Endothelial cell of umbilical vein (primary cell): ENCODE results near the gene C16orf74. TPM values are rescaled to one million over a fixed set of nuclear protein-coding genes. Genes with fewer than 3 reads are reported as not detected.
A peak's percentile ranks its signal among the peaks of the same experiment; 100 is the strongest.

Experiments used
- BruUV-seq: library from RNA; stranded (reverse); fragments of 400-500 nt; replicated peaks from 2 replicates; lab custom pipeline; 2021; lab: Mats Ljungman, UMichigan
- CTCF ChIA-PET: fragments of 300-600, 350-600 bp; sonication (Branson Sonifier 250); formaldehyde crosslinking; loops from one replicate; lab custom pipeline; 2021; ENCODE audit warnings: antibody characterized with exemption, inconsistent platforms; lab: Charles Lee
- POLR2A ChIA-PET: fragments of 300-600, 350-600 bp; sonication (Branson Sonifier 250); formaldehyde crosslinking; loops from one replicate; lab custom pipeline; 2021; ENCODE audit warnings: antibody characterized with exemption, inconsistent platforms; lab: Charles Lee
- DNase-seq: peaks from one replicate; pipeline ENCODE4 v3.0.0-alpha.2; 2011; ENCODE audit warnings: low read depth, low spot score
- FAIRE-seq: peaks from 2 replicates; lab custom pipeline; 2011; peaks lifted over from hg19 to GRCh38; lab: Jason Lieb, UNC
- H2AFZ ChIP-seq: 2 replicates; pipeline ENCODE4 v1.6.0; 2012; ENCODE audit warnings: low read depth, low read length, control low read depth, inconsistent platforms
- H3K27ac ChIP-seq: 2 replicates; pipeline ENCODE4 v1.5.1; 2011; ENCODE audit warnings: low read depth, mild to moderate bottlenecking, control low read depth, low read length, moderate library complexity; ENCODE audit not compliant: insufficient read depth
- H3K27me3 ChIP-seq, 2 experiments: 2 replicates each; pipeline versions ENCODE4 v1.6.0 to v1.6.1; 2011; ENCODE audit warnings: low read length in 2 of 2, mixed read lengths in 1 of 2; ENCODE audit not compliant: control insufficient read depth in 2 of 2, insufficient read depth in 2 of 2
- H3K36me3 ChIP-seq, 2 experiments: 2 replicates in 1 of 2; 3 replicates in 1 of 2; pipeline ENCODE4 v1.5.1; 2011; ENCODE audit warnings: low read length in 2 of 2, mild to moderate bottlenecking in 1 of 2, moderate library complexity in 1 of 2; ENCODE audit not compliant: control insufficient read depth in 2 of 2, insufficient read depth in 2 of 2; ENCODE audit errors: extremely low read depth in 1 of 2
- H3K4me1 ChIP-seq: 3 replicates; pipeline ENCODE4 v1.5.1; 2011; ENCODE audit warnings: mild to moderate bottlenecking, low read length; ENCODE audit not compliant: control insufficient read depth, insufficient read depth; ENCODE audit errors: extremely low read depth
- H3K4me2 ChIP-seq: 2 replicates; pipeline ENCODE4 v1.6.1; 2011; ENCODE audit warnings: low read length, control low read depth, mixed read lengths; ENCODE audit not compliant: insufficient read depth
- H3K4me3 ChIP-seq, 3 experiments: fragments of 200-600 bp in 1 of 3; sonication (generic), shearing (Covaris generic) in 1 of 3; replicated peaks in 1 of 3; 2 replicates each; pipeline ENCODE4 v1.5.1; 2011 to 2016; ENCODE audit warnings: control low read depth in 3 of 3, low read length in 3 of 3, mild to moderate bottlenecking in 2 of 3, inconsistent platforms in 1 of 3, low read depth in 1 of 3, moderate library complexity in 1 of 3; ENCODE audit not compliant: insufficient read depth in 1 of 3
- H3K79me2 ChIP-seq: 2 replicates; pipeline ENCODE4 v1.6.0; 2012; ENCODE audit warnings: low read length, inconsistent platforms; ENCODE audit not compliant: control insufficient read depth, insufficient read depth
- H3K9ac ChIP-seq: replicated peaks from 2 replicates; pipeline ENCODE3; 2011; ENCODE audit warnings: low read length, control low read depth; ENCODE audit not compliant: insufficient read depth; ENCODE audit errors: extremely low read depth
- H3K9me1 ChIP-seq: replicated peaks from 3 replicates; pipeline ENCODE4 v1.6.0; 2011; ENCODE audit warnings: mild to moderate bottlenecking, low read length; ENCODE audit not compliant: control insufficient read depth, insufficient read depth; ENCODE audit errors: extremely low read depth
- H3K9me3 ChIP-seq: replicated peaks from 2 replicates; pipeline ENCODE4 v1.5.1; 2012; ENCODE audit warnings: low read length, inconsistent platforms; ENCODE audit not compliant: control insufficient read depth, insufficient read depth
- H4K20me1 ChIP-seq: replicated peaks from 2 replicates; pipeline ENCODE3; 2011; ENCODE audit warnings: mild to moderate bottlenecking, low read length; ENCODE audit not compliant: control insufficient read depth, insufficient read depth; ENCODE audit errors: extremely low read depth
- EZH2 ChIP-seq: IDR thresholded peaks from 2 replicates; pipeline ENCODE4 v1.6.1; 2012; ENCODE audit warnings: borderline replicate concordance, low read depth, mild to moderate bottlenecking, moderate library complexity, low read length, inconsistent platforms; ENCODE audit not compliant: severe bottlenecking
- FOS ChIP-seq: IDR thresholded peaks from 2 replicates; pipeline ENCODE4 v1.6.1; 2011; ENCODE audit warnings: mild to moderate bottlenecking, low read length, moderate library complexity, borderline replicate concordance; ENCODE audit not compliant: insufficient read depth
- GATA2 ChIP-seq: IDR thresholded peaks from 2 replicates; pipeline ENCODE4 v1.7.0; 2011; ENCODE audit warnings: low read depth, mild to moderate bottlenecking, moderate library complexity, mixed read lengths, low read length; ENCODE audit not compliant: insufficient read length, insufficient read depth
- JUN ChIP-seq: IDR thresholded peaks from 2 replicates; pipeline ENCODE4 v1.6.1; 2011; ENCODE audit warnings: borderline replicate concordance, low read depth; ENCODE audit not compliant: insufficient read length, insufficient read depth
- MYC ChIP-seq: IDR thresholded peaks from one replicate; pipeline ENCODE4 v1.6.1; 2011; ENCODE audit warnings: mild to moderate bottlenecking, low read depth, low read length
- POLR2A ChIP-seq: IDR thresholded peaks from 2 replicates; pipeline ENCODE4 v1.6.1; 2012; ENCODE audit warnings: low read depth, mild to moderate bottlenecking, control low read depth, low read length
- POLR2AphosphoS5 ChIP-seq: IDR thresholded peaks from 2 replicates; pipeline ENCODE4 v1.6.1; 2012; ENCODE audit warnings: low read depth, mild to moderate bottlenecking, control low read depth, low read length, moderate library complexity; ENCODE audit not compliant: insufficient read depth
- dilution Hi-C: fragments of 300-500 bp; cut with MboI; formaldehyde crosslinking; loops from one replicate; pipeline ENCODE4 v1.15.0; 2019; ENCODE audit warnings: low sequenced_read_pairs; ENCODE audit not compliant: extremely low pct_ligation_motif_present
- intact Hi-C: fragments of 100-400 bp; cut with micrococcal nuclease; formaldehyde crosslinking; loops from one replicate; pipeline ENCODE4 v1.10.0; 2022
- polyA plus RNA-seq, 4 experiments: library from polyadenylated mRNA; depleted of rRNA in 3 of 4; stranded (reverse) in 3 of 4; unstranded in 1 of 4; fragments of >200 nt; gene quantifications; 2 replicates each; pipeline versions ENCODE4 v1.2.1 to v1.2.3, GENCODE V29; 2011 to 2012; ENCODE audit warnings: missing spikeins in 1 of 4
- total RNA-seq: library from RNA; stranded (reverse); gene quantifications from 2 replicates; pipeline ENCODE4 v1.2.3, GENCODE V29; 2021
- TF ChIP-seq, protein P1 (sequence below), 2 donors: IDR thresholded peaks; 1 replicate in 1 of 2; 2 replicates in 1 of 2; pipeline ENCODE4 v1.5.1; 2011; ENCODE audit warnings: low read length in 2 of 2, mild to moderate bottlenecking in 2 of 2, moderate library complexity in 2 of 2, control low read depth in 1 of 2, inconsistent platforms in 1 of 2, low read depth in 1 of 2; ENCODE audit not compliant: insufficient read depth in 1 of 2; ENCODE audit errors: extremely low read depth in 1 of 2
- TF ChIP-seq, protein P2 (sequence below): IDR thresholded peaks from 2 replicates; pipeline ENCODE4 v1.6.1; 2011; ENCODE audit not compliant: insufficient read depth, insufficient read length

Gene C16orf74
- total and polyA plus RNA-seq, 2 donors (not counting 3 experiments of a cell fraction or from before 2014, with no cell fraction given), result 12.1 to 38.7 TPM

DNA sequence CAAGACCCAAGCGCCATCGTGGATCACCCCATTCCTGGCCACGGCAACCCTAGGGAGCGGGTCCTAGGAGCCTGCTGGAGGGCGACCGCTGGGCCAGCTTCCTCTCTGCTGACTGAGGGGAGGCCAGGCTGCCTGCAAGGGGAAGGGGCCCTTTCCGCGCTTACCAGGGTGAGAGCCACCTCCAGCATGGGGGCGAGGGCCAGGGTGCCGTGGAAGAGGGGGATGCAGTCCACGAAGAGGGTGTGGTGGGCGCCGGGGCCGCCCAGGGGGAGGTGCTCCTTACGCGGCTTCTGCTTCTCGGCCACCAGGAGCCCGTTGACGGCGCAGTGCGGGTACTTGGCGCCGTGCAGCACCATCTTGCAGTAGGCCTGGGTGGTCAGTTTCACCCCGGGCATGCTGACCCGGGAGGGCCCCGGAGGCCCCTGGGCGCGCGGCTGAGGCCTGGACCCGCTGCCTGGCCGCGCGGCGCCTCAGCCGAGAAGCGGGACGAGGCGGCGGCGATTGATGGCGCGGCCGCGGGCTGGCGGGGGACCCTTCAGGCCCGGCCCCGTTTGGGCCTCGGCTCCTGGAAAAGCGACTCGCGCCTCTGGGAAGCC, 48.1 kb upstream of the C16orf74 start:
- H3K27me3 ChIP-seq, result no peaks in the 10 kb centered on the region
- dilution Hi-C loops, result no loop called here
- peaks cover 18 to 29% of the 10 kb centered on the region in 2 experiments for H3K36me3 ChIP-seq
- H3K4me2 ChIP-seq, result peak overlapping the region; percentile 83
- peak overlapping the region; percentile 98 for H3K9ac ChIP-seq
- intact Hi-C loops, result loop anchor here (1.0 kb wide), 1 partner anchor 21 kb away; no protein-coding TSS in a partner anchor
- H4K20me1 ChIP-seq, result peaks cover 5% of the 10 kb centered on the region
- ChIA-PET POLR2A (no interaction called here), CTCF (interaction anchor here (1.7 kb wide), 1 partner anchor 20 kb away, joined by 5 read pairs; no protein-coding TSS in a partner anchor)
- H3K4me3 ChIP-seq, result peak overlapping the region; percentile 52 to 99 (median 85)
- BruUV-seq, result TSS peak; percentile 49
- TF ChIP-seq, protein P1, sequence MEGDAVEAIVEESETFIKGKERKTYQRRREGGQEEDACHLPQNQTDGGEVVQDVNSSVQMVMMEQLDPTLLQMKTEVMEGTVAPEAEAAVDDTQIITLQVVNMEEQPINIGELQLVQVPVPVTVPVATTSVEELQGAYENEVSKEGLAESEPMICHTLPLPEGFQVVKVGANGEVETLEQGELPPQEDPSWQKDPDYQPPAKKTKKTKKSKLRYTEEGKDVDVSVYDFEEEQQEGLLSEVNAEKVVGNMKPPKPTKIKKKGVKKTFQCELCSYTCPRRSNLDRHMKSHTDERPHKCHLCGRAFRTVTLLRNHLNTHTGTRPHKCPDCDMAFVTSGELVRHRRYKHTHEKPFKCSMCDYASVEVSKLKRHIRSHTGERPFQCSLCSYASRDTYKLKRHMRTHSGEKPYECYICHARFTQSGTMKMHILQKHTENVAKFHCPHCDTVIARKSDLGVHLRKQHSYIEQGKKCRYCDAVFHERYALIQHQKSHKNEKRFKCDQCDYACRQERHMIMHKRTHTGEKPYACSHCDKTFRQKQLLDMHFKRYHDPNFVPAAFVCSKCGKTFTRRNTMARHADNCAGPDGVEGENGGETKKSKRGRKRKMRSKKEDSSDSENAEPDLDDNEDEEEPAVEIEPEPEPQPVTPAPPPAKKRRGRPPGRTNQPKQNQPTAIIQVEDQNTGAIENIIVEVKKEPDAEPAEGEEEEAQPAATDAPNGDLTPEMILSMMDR (IDR thresholded peaks at IDR 0.05; ENCODE audit: extremely low read depth in 1 of 2, insufficient read depth in 1 of 2, low read depth in 1 of 2, low read length in 2 of 2), result peak in 1 of 2 donors; percentile 18
- no peak for TF ChIP-seq FOS
- H3K27ac ChIP-seq, result peak overlapping the region; percentile 96
- DNase-seq (peak; percentile 52), FAIRE-seq (no peak)
- H3K9me1 ChIP-seq, result no peaks in the 10 kb centered on the region
- peaks cover 89% of the 10 kb centered on the region for H3K79me2 ChIP-seq
- peaks cover 14% of the 10 kb centered on the region for H3K4me1 ChIP-seq
- H2AFZ ChIP-seq, result peak overlapping the region; percentile 12
- no peaks in the 10 kb centered on the region for H3K9me3 ChIP-seq

DNA sequence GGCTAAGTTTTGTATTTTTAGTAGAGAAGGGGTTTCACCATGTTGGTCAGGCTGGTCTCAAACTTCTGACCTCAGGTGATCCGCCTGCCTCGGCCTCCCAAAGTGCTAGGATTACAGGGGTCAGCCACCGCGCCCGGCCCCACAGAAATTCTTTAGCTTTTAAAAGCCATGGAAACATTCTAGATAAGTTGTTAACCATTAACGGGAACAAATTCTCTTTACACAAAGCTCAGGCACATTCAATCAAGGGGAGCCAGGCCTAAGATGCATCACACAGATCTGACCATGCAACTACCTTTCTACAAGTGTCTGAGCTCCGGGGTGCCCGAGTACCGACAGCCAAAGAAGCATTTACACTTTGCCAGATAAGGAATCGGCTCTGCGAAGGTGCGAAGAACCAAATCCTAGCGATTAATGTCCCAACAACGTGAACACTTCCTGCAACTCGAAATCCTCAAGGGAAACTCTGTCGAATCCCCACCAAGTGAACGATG, 47.4 kb upstream of the C16orf74 start:
- H4K20me1 ChIP-seq, result peaks cover 5% of the 10 kb centered on the region
- CTCF ChIA-PET, result interaction anchor here (1.0 to 1.2 kb wide), 2 partner anchors 80 to 720 kb away, joined by 3 read pairs; no protein-coding TSS in a partner anchor

More for the DNA sequence above, 47.4 kb upstream of the C16orf74 start:
- POLR2A ChIA-PET, result no interaction called here
- H3K9ac ChIP-seq, result peak overlapping the region; percentile 98
- peaks cover 18 to 25% of the 10 kb centered on the region in 2 experiments for H3K36me3 ChIP-seq
- BruUV-seq, result no TSS peak
- H3K9me3 ChIP-seq, result no peaks in the 10 kb centered on the region
- peaks cover 14% of the 10 kb centered on the region for H3K4me1 ChIP-seq
- dilution Hi-C loops, result no loop called here
- FAIRE-seq, result peak; percentile 77
- intact Hi-C loops, result no loop called here
- H3K4me2 ChIP-seq, result peak overlapping the region; percentile 83
- no peaks in the 10 kb centered on the region for H3K9me1 ChIP-seq
- H3K79me2 ChIP-seq, result peaks cover 89% of the 10 kb centered on the region
- no peaks in the 10 kb centered on the region for H3K27me3 ChIP-seq
- H2AFZ ChIP-seq, result no peak overlapping the region
- DNase-seq, result no peak
- TF ChIP-seq MYC, result no peak
- TF ChIP-seq POLR2A, result no peak
- no peak for TF ChIP-seq EZH2
- no peak for TF ChIP-seq JUN
- TF ChIP-seq POLR2AphosphoS5, result no peak
- TF ChIP-seq, protein P1 (IDR thresholded peaks at IDR 0.05; ENCODE audit: extremely low read depth in 1 of 2, insufficient read depth in 1 of 2, low read depth in 1 of 2, low read length in 2 of 2), result no peak
- TF ChIP-seq, protein P2, sequence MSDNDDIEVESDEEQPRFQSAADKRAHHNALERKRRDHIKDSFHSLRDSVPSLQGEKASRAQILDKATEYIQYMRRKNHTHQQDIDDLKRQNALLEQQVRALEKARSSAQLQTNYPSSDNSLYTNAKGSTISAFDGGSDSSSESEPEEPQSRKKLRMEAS, result no peak
- TF ChIP-seq FOS, result no peak
- no peak for TF ChIP-seq GATA2
- peak overlapping the region; percentile 52 to 99 (median 85) for H3K4me3 ChIP-seq
- H3K27ac ChIP-seq, result peak overlapping the region; percentile 96
